ENCODE measurements around the gene NME4. TPM values are rescaled to one million over a fixed set of nuclear protein-coding genes. Genes with fewer than 3 reads are reported as not detected.
A peak's percentile ranks its signal among the peaks of the same experiment; 100 is the strongest.

The NME4 gene
- total RNA-seq, 1 experiment from 2014 or later = 140 TPM

GRCh38 chr16:405548-406506, 8.8 kb downstream of the NME4 start:
- intact Hi-C loops (cut with micrococcal nuclease; ENCODE audit: unreplicated experiment) = no loop called here
- CTCF ChIA-PET = no interaction called here
- TF ChIP-seq, protein P1, sequence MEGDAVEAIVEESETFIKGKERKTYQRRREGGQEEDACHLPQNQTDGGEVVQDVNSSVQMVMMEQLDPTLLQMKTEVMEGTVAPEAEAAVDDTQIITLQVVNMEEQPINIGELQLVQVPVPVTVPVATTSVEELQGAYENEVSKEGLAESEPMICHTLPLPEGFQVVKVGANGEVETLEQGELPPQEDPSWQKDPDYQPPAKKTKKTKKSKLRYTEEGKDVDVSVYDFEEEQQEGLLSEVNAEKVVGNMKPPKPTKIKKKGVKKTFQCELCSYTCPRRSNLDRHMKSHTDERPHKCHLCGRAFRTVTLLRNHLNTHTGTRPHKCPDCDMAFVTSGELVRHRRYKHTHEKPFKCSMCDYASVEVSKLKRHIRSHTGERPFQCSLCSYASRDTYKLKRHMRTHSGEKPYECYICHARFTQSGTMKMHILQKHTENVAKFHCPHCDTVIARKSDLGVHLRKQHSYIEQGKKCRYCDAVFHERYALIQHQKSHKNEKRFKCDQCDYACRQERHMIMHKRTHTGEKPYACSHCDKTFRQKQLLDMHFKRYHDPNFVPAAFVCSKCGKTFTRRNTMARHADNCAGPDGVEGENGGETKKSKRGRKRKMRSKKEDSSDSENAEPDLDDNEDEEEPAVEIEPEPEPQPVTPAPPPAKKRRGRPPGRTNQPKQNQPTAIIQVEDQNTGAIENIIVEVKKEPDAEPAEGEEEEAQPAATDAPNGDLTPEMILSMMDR (IDR thresholded peaks at IDR 0.05; ENCODE audit: insufficient read depth in 1 of 2, low read depth in 1 of 2, low read length in 1 of 2, severe bottlenecking in 1 of 2, unreplicated experiment in 1 of 2) = no peak
- Mint-ChIP-seq H3K9me3 (ENCODE audit: unreplicated experiment) (no peaks in the 10 kb centered on the region), H3K36me3 (ENCODE audit: insufficient read depth, unreplicated experiment) (peaks cover 31% of the 10 kb centered on the region), H3K4me3 (ENCODE audit: unreplicated experiment) (peak overlapping the region; percentile 50), H3K27me3 (ENCODE audit: insufficient read depth, unreplicated experiment) (no peaks in the 10 kb centered on the region), H3K4me1 (ENCODE audit: low read depth, unreplicated experiment) (peaks cover 7% of the 10 kb centered on the region), H3K27ac (ENCODE audit: unreplicated experiment) (peak overlapping the region; percentile 75)
- no peaks in the 10 kb centered on the region for H3K9me3 ChIP-seq
- no peaks in the 10 kb centered on the region; the same call in 1 of the 2 replicates for H3K36me3 ChIP-seq (ENCODE audit: control insufficient read depth, insufficient read depth, low read length)
- POLR2A ChIA-PET = interaction anchor here (0.6 kb wide), 1 partner anchor 49 kb away, joined by 3 read pairs; no protein-coding TSS in a partner anchor
- no peak overlapping the region for H3K4me3 ChIP-seq (ENCODE audit: low read depth, low read length)
- peak; percentile 60 to 66 for DNase-seq
- H3K4me1 ChIP-seq = peaks cover 30% of the 10 kb centered on the region
- H3K27me3 ChIP-seq (replicated peaks; ENCODE audit: control insufficient read depth, insufficient read depth, low read length) = no peaks in the 10 kb centered on the region
- BruUV-seq (replicated peaks) = no TSS peak

- DNase-seq = no peak
- POLR2A ChIA-PET = no interaction called here
Measured at GRCh38 chr16:407253-407652, 10.3 kb downstream of the NME4 start.

DNA sequence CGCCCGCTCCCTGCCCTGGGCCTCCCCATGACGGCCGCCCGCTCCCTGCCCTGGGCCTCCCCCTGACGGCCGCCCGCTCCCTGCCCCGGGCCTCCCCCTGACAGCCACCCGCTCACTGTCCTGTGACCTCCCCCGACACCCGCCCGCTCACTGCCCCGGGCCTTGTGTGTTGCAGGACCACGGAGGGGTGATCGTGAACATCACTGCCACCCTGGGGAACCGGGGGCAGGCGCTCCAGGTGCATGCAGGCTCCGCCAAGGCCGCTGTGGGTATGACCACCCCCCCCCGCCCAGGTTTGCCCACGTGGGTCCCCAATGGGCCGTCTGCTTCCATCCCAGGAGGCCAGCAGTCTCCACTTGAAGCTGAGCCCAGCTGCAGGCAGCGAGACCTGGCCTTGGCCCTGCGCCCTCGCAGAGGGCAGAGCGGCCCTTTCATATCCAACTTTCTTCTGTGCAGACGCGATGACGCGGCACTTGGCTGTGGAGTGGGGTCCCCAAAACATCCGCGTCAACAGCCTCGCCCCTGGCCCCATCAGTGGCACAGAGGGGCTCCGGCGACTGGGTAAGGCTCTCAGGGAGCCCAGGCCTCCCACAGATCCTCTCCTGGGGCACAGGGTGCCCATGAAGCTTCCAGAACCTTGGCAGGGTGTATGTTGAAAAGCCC, 13.6 kb downstream of the NME4 start:
- no peak overlapping the region for H3K4me3 Mint-ChIP-seq (ENCODE audit: unreplicated experiment)
- POLR2A ChIA-PET = no interaction called here
- H3K4me1 ChIP-seq = peaks cover 7% of the 10 kb centered on the region
- no TSS peak for BruUV-seq (replicated peaks)
- H3K9me3 ChIP-seq = no peaks in the 10 kb centered on the region
- peaks cover 1% of the 10 kb centered on the region for H3K4me1 Mint-ChIP-seq (ENCODE audit: low read depth, unreplicated experiment)
- TF ChIP-seq, protein P1 (IDR thresholded peaks at IDR 0.05; ENCODE audit: insufficient read depth in 1 of 2, low read depth in 1 of 2, low read length in 1 of 2, severe bottlenecking in 1 of 2, unreplicated experiment in 1 of 2) = no peak
- H3K4me3 ChIP-seq (ENCODE audit: low read depth, low read length) = no peak overlapping the region
- no peaks in the 10 kb centered on the region for H3K9me3 Mint-ChIP-seq (ENCODE audit: unreplicated experiment)
- intact Hi-C loops (cut with micrococcal nuclease; ENCODE audit: unreplicated experiment) = no loop called here
- H3K36me3 Mint-ChIP-seq (ENCODE audit: insufficient read depth, unreplicated experiment) = peaks cover 28% of the 10 kb centered on the region
- CTCF ChIA-PET = interaction anchor here (0.6 kb wide), 1 partner anchor 9 kb away, joined by 9 read pairs; no protein-coding TSS in a partner anchor
- H3K36me3 ChIP-seq (ENCODE audit: control insufficient read depth, insufficient read depth, low read length) = peaks cover 2% of the 10 kb centered on the region; the same call in 1 of the 2 replicates
- no peaks in the 10 kb centered on the region for H3K27me3 Mint-ChIP-seq (ENCODE audit: insufficient read depth, unreplicated experiment)
- DNase-seq = no peak
- no peaks in the 10 kb centered on the region for H3K27me3 ChIP-seq (replicated peaks; ENCODE audit: control insufficient read depth, insufficient read depth, low read length)
- no peak overlapping the region for H3K27ac Mint-ChIP-seq (ENCODE audit: unreplicated experiment)

More at GRCh38 chr16:407253-407652, 10.3 kb downstream of the NME4 start:
- Histone ChIP-seq H3K4me1 (peaks cover 30% of the 10 kb centered on the region), H3K27me3 (replicated peaks; ENCODE audit: control insufficient read depth, insufficient read depth, low read length) (no peaks in the 10 kb centered on the region), H3K4me3 (ENCODE audit: low read depth, low read length) (no peak overlapping the region), H3K36me3 (ENCODE audit: control insufficient read depth, insufficient read depth, low read length) (peaks cover 2% of the 10 kb centered on the region; the same call in 1 of the 2 replicates), H3K9me3 (no peaks in the 10 kb centered on the region)
- TF ChIP-seq, protein P1 (IDR thresholded peaks at IDR 0.05; ENCODE audit: insufficient read depth in 1 of 2, low read depth in 1 of 2, low read length in 1 of 2, severe bottlenecking in 1 of 2, unreplicated experiment in 1 of 2) = no peak
- H3K4me1 Mint-ChIP-seq (ENCODE audit: low read depth, unreplicated experiment) = peaks cover 7% of the 10 kb centered on the region
- BruUV-seq (replicated peaks) = no TSS peak
- peaks cover 30% of the 10 kb centered on the region for H3K36me3 Mint-ChIP-seq (ENCODE audit: insufficient read depth, unreplicated experiment)
- intact Hi-C loops (cut with micrococcal nuclease; ENCODE audit: unreplicated experiment) = no loop called here
- CTCF ChIA-PET = no interaction called here
- no peaks in the 10 kb centered on the region for H3K9me3 Mint-ChIP-seq (ENCODE audit: unreplicated experiment)
- no peak overlapping the region for H3K27ac Mint-ChIP-seq (ENCODE audit: unreplicated experiment)
- H3K27me3 Mint-ChIP-seq (ENCODE audit: insufficient read depth, unreplicated experiment) = no peaks in the 10 kb centered on the region
- H3K4me3 Mint-ChIP-seq (ENCODE audit: unreplicated experiment) = no peak overlapping the region

Measured in Caco-2 (cell line).